NCI-H510A treated with DMSO at 0.1 percent for 48 hours (cell line): ENCODE data around the gene STAT5B.

Experiments used
- DNase-seq: peaks from one replicate; lab custom pipeline; 2025; lab: John Stamatoyannopoulos, UW

Gene STAT5B

DNA sequence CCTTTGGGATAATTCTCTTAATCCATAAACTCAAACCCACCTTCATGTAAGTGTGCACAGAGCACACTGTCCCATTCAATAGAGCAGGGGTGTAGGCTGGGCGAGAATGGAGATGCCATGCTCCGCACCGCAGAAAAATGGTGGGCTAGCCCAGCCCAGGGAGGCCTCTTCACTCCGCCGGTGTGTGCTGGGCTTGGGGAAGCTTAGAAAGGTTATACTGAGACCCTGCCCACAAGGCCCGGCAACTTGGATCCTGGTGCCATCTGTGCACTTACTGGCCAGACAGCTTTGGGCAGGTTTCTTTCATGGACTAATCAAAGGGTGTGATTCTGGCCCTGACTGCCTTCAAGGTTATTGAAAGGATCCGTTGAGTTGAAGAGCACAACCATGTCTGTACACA, 8.4 kb upstream of the STAT5B start:
- DNase-seq: no peak

DNA sequence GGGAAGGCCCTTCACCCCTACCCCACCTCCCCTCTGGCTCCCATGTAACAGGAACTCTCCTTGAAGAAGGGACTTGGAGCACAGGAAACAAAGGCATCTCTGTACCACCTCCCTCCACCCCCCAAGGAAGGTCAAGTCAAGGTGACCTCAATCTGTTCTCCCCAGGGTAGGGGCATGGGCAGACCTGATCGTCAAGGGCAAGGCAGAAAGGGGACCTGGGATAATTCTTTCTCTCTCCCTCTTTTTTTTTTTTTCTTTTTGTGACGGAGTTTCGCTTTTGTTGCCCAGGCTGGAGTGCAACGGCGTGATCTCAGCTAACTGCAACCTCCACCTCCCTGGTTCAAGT, 7.8 kb upstream of the STAT5B start:
- DNase-seq: no peak

DNA sequence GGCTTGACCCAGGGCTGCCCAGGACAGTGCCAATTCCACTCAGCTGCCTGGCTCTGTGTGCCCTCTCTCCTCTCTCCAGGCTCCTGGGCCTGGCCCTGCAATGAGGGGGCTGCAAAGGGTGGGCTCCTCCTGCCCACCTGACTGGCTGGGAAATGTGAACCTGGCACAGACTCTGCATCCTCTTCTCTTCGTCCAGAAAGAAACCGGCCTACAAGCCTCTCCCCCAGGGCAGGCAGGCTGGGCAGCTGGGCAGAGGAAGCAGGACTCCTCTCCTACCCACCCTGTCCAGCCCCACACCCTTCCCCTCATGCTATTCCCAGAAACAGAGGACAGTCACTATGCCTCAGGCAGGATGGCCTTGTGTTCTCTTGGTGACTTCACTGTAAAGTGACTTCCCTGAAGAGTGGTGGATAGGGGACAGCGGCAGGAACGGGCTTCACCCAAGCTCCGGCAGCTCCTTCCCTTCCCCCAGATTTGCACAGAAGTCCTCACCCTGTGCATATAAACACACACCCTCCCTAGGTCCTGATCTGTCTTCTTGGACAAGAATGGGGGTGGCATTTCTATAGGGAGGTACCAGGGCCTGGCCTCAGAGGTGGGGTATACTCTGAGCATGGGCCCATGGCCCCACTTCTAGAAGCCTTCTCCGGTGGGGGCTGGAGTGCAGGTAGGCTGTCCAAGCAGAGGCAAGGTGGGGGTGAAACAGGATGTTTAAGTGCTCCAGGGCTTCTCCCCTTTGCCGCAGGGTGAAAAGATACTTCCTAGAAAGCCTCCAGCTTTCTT, 7.2 kb upstream of the STAT5B start:
- no peak for DNase-seq

DNA sequence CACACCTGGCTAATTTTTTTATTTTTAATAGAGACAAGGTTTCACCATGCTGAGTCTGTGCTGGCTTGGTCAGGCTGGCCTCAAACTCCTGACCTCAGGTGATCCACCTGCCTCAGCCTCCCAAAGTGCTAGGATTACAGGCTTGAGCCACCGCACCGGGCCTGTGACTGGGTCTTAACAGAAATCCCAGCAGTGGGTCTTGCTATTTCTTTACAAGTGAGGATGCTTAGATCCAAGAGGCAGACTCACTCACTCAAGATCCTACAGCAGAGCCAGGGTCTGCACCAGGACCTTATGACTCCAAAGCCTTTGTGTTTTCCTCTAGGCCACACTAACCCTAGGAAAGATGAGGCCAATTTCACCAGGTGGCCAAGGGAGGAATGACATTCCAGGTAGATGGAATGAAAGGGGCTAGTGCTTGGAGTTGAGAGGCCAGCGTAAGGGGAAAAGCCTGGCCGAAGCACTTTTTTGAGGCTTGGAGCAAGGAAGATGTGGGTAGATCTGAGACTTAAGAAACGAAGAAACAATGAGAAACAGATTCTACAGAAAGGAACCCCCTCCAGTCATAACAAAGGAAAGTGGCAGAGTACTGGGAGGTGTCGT, 6.4 kb upstream of the STAT5B start:
- DNase-seq: no peak

DNA sequence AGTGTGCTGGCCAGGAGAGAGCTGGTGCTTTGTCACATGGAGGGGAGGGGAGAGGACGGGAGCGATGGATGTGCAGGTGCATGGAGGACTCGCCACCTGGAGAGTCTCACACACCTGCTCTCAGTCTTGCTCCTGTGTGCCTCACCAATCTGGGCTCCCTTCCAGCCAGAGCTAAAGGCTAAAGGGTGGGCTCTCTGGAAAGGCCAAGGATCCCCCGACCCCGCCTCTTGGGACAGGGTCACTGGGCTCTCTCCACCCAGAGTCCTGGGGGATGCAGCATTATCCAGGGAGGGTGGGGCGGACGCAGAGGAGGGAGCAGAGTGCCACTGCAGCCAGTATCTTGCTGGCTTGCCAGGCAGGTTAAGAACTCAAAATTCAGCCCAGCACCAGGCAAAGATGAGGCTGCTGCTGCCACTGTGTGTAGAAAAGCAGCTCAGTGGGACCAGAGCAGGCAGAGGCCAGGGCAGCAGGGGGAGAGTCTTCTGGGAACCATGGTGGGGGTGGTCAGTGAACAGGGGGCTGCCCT, 5.4 kb upstream of the STAT5B start:
- peak; percentile 90 for DNase-seq

DNA sequence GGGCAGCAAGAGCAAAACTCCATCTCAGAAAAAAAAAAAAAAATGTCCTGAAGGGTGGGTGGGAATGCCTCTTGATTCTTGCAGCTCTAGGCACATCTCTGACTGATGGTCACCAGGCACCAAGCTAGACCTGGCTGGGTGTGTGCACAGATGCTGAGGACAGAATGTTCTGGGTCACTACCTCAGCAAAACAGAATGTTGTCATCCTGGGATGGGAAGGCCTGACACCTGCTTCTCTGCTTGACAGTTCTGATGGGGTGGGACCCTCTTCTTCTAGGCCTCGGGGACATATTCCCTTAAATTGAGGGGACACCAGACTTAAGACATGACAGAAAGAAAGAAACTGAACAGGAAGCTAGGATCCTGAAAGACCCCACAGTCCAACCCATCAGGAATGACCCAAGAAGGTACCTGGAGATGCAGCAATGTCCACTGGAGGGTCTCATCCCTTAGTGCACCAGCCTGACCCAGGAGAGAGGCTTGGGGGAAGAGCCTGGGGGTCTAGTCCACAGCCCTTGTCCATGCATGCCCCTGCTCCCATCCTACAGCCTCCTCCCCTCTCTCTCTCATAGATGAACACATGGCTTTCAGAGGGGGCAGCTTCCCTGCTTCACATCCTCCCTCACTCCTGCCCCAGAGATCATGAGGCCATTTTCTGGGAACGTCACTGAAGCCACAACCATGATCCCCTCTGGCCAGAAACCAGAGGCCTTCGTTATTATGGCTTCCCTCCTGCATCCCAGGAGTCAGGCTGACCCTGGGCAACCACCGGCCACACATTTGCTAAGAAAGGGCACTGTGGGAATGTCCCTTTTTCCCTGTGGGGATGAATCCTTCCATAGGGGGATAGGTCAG, 3.8 kb upstream of the STAT5B start:
- no peak for DNase-seq

DNA sequence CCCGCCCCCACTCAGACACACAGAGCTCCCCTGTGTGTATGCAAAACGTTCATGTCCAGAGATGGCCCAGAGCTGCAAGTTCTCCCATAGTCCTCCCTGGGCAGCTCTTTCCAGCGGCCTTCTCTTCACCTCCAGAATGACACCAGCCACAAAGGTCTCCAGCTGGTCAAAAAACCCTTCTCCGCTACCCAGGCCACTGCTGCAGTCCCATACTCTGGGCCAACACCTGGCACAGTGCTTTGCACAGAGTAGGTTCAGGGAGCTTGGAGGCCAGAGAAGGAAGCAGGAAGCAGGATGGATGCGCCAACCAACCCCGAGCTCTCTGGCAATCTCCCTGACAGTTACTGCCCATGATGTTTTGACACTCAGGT, 1.1 kb upstream of the STAT5B start:
- DNase-seq: no peak

DNA sequence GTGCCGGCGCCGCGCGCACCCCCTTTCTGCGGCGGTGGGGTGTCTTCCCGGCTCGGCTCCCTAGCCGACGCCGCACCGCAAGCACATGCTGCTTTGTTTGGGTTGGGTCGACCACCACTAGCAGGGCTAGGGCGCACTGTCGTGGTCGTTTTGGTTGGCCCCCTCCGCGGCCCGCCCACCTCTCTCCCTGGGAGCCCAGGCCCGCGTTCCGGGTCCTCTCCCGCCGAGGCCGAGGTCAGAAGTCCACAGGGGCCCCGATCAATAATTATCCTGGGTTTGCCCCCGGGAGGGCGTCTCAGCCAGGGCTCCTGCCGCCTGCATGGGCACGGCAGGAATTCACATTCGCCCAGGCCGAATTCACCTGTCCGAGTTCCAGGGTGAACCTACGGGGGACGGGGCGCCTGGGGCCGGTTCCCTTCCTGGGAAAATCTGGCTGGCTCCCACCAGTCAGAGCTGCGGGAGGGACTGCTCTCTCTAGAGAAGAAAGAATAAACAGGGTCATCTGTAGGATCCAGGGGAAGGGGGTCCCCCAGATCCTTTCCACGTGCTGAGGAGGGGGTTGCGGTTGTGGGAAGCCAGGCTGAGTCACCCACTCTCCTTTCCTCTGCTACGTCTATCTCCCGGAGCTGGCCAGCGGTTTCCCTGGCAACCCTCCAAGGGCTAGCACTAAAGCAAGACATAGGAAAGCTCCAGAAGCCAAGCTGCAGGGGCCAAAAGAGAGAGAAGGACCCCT, 584 bp upstream of the STAT5B start:
- DNase-seq: no peak

DNA sequence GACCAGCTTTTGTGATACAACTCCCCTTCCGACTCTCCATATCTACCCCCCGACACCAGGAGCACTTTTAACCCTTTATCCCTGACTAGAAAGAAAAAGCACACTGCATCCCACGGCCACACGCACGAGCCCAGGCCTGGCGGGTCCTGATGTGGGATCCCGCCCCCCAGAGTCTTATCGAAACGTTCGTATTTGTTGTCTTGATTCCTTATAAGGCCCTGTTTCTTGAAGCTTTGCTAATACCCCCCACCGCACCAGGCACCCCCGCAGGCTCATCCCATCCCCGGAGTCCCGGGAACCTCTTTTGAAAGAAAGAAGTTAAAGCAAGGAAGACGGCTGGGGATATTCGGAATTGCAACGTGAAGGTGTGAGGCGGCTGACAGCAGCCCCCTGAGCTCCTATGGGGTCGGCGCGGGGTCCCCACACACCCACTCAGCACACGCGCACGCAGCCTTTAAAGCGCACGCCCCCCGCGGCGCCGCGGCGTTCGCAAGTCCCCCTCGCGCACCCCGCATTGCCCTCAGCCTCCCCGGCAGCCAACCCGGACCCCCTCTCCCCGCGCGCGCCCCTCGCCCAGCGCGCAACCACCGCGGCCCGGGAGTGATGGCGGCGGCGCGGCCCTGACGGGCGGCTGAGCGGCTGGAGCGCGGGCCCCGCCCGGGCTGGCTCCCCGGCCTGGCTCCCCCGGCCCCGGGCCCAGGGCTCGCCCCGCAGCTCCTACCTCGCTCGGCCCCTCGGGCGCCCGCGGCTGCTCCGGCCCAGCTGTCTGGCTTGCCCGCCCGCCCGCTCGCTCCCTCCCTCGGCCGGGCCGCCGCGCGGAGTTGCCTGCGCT, 448 bp downstream of the STAT5B start:
- DNase-seq: no peak

DNA sequence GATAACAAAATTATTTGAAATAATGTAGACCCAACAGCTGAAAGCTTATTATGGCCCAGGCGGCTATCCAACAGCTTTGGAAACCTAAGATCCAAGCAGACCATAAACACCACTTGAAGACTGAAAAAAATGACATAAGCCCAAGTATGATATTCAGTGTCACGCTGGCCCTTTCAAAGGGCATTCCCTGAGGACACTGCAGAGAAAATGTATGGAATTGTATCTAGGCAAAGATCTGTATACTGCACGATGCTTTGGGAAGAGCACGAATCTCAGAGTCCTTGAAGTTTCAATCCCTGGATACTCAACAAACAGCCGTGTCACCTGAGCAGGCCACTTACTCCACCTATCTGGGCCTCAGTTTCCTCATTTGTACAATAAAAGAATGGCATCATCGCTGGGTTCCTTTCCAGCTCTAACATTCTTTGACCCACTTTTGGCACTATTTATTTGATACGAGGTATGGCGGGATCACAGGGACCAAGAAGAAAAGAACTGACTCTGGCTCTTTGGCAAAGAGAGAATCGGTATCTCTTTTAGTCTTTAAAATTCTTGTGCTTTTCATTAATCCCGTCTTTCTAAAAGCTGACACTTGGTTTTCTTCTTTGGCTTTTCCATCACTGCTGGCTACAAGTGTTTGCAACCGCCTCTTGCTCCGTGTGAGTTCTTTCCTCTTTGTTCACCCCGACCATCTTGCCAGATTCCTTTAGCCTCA, 1.2 kb downstream of the STAT5B start:
- no peak for DNase-seq

DNA sequence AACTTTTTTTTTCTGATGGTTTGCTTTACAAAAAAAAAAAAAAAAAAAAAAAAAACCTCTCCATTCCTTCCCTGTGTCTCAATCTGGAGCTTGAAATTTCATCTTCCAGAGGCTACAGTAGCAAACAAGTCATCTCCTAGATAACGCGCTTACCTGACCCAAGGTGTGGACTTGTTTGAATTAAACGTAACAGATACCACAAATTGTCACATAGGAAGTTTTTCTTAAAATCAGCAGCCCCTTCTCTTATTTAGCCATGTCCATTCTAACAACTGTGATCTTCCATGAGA, 2.0 kb downstream of the STAT5B start:
- no peak for DNase-seq

DNA sequence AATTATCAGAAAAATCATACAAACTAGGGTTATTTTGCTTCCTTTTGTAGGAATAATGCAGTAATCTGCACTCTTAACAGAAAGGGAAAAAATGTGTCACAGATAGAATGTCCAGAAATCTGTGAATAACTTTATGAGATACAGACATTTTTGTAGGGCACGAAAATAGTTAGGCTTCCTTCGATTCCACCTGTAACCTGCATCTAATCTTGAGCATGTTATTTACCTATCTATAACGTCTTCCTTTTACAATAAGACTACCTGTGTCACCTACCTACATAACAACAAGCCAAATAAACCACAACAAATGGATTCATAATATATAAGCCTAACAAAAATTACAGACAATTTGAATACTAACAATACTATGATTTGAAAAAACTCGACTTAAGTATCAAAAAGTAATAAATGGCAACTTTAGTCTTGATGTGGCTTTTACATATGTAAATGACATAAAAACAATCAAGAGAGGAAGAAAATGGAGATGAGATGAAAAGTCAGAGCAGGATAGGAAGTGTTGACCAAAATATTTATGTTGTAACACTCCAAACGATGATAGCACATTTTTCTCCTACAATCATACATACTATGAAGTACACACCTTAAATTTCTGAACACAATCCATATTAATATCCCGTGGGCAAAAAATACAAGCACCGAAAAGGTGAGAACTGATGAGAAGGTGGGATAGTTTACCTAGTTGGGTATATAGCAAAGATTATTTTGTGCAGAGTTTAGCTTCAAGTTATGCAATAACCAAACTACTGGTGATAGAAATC, 2.5 kb downstream of the STAT5B start:
- no peak for DNase-seq

DNA sequence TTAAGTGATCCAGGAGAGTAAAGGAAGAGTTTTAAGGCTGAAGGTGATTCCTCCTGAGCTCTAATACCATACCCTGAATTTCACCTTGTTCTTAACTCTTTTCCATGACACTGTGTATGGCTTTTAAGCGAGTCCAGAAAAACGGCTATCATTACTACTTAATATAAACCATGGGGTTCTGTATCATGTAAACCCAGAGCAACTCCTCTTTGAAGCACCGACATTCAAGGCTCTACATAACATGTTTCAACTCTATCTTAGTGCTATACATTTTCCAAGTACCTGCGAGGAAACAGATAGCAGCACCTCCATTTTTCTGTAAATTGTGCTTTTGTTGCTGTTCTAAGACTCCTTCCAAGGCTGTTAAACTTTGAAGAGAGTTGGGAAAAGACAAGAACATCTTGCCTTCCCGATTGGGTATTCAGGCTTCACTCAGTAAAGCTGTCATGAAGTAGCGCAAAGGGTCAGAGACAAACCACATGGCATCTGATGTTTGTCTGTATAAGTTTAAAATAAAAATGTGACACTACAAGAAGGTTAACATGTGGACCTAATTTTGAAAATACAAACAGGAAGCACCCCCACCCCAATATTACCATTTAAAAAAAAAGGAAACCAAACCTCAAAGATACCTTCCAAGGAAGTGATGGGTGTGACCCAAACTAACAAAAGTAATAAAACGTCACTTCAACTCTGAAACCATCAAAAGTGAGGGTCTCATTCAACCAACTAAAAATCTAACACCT, 3.9 kb downstream of the STAT5B start:
- no peak for DNase-seq

DNA sequence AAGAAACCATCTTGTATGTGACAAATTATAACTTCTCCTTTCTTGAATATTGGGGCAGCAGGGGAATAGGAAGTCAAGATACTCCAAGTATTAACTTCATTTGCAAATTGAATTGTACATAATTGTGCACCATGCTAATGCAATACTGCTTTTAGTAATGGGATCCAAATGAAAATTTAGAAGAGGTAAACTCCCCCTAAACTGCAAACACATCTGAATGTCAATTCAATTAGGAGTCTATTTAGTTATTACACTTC, 4.5 kb downstream of the STAT5B start:
- no peak for DNase-seq

DNA sequence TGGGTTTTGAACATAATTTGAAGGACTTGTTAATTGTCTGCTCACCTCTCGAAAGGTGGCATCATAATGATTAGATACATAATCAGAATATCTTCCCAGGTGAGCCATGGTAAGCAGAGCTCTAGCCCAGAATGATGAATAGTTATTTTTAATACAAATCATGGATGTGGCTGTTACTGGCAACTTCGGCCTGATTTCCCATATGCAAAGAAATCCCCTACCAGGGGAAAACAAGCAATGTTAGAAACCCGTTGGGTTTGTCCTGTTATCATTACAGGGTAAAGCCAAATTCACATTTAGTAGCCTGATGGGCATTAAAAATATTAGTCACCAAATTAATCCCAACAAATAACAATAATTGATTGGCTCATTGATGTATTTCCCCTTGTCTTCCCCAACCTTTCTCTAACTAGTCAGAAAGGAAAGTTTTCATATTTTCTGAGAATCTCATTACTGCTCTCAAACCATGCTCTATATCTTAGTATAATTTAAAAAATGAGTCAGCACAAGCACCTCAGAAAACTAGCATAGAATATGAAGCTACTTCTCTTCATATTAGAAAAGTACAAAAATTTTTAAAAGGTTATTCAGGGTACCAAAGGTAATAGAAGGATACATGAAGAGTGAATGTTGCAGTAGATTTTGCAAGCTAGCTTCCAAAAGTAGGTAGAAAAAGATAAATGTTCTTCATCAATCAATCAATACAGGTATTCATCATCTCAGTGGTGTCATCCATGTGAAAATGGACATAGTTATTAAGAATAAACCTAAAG, 5.0 kb downstream of the STAT5B start:
- no peak for DNase-seq

DNA sequence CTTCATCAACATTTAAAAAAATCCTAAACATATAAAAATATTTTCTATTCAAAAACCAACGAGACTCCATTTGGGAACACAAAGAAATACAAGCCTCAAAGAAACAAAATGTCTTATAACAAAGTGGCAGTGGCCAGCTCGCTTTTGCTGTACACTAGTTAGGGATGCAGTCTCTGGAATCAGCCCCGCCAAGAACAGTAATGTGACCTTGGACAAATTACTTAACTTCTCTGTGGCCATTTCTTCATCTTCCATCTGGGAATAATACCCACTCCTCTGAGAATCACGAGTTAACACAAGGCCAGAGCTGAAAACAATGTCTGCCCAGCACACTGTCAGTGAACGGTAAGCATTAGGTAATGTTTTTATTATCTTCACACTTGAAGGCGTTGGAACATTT, 5.6 kb downstream of the STAT5B start:
- DNase-seq: no peak

DNA sequence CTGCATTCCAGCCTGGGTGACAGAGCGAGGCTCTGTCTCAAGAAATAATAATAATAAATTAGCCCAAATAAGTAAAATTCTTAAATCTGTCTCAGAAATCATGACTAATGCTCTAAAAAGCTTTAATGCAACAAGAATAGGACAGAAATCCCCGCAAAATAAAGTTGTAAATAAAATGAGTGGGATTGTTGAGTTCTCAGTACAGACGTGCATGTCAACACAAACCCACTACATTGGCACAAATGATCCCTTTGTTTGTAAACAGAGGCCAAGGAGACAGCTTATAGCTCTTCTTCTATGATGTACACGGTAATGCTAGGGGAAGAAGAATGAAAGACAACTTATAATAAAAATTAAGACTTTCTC, 6.0 kb downstream of the STAT5B start:
- DNase-seq: no peak

DNA sequence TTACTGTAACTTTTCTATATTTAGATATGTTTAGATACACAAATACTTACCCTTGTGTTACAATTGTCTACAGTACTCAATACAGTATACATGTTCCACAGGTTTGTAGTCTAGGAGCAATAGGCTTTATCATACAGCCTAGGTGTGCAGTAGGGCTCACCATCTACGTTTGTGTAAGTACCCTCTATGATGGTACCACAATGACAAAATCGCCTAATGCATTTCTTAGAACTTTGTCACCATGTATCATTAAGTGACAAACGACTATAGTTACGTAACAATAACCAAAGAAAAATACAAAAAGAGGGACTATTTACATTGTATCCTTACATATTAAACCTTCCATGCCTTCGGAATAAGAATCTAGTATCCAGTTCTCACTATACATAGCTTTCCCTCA, 8.0 kb downstream of the STAT5B start:
- no peak for DNase-seq
